CD4-positive, alpha-beta memory T cell (primary cell): ENCODE measurements around the gene PIGU. TPM values are rescaled to one million over a fixed set of nuclear protein-coding genes. Genes with fewer than 3 reads are reported as not detected.

ENCODE experiments used
- CTCF ChIA-PET: fragments of 350-600 bp; sonication (Branson Sonifier 250); formaldehyde crosslinking; loops from one replicate; lab custom pipeline; 2021; ENCODE audit warnings: inconsistent platforms; ENCODE audit not compliant: partially characterized antibody; lab: Charles Lee
- POLR2A ChIA-PET: fragments of 350-600 bp; sonication (Branson Sonifier 250); formaldehyde crosslinking; loops from one replicate; lab custom pipeline; 2021; ENCODE audit not compliant: partially characterized antibody; lab: Charles Lee
- DNase-seq, 5 donors: peaks; one replicate each; pipeline versions ENCODE4 v3.0.0 to v3.0.0-alpha.2; 2020 to 2022; ENCODE audit warnings: mixed read lengths in 1 of 5
- H3K27ac ChIP-seq: one replicate; pipeline ENCODE4 v1.7.0; 2013; ENCODE audit warnings: low read depth, low read length
- H3K27me3 ChIP-seq: 2 replicates; pipeline ENCODE4 v1.7.0; 2013; ENCODE audit warnings: mild to moderate bottlenecking, low read length, moderate library complexity; ENCODE audit not compliant: insufficient read depth
- H3K36me3 ChIP-seq: 2 replicates; pipeline ENCODE4 v1.7.0; 2013; ENCODE audit warnings: mild to moderate bottlenecking, low read length, moderate library complexity; ENCODE audit not compliant: insufficient read depth
- H3K4me1 ChIP-seq: 2 replicates; pipeline ENCODE4 v1.7.0; 2013; ENCODE audit warnings: mild to moderate bottlenecking, low read length, moderate library complexity; ENCODE audit not compliant: insufficient read depth
- H3K4me3 ChIP-seq, 2 donors: one replicate each; pipeline ENCODE4 v1.7.0; 2013; ENCODE audit warnings: low read length in 2 of 2, mild to moderate bottlenecking in 1 of 2
- H3K9me3 ChIP-seq, 2 donors: one replicate each; pipeline ENCODE4 v1.7.0; 2013; ENCODE audit warnings: low read length in 2 of 2, control low read depth in 1 of 2; ENCODE audit not compliant: control insufficient read depth in 1 of 2
- H3K27ac Mint-ChIP-seq, 7 donors: one replicate each; pipeline ENCODE4 v1.8.0; 2020 to 2021; ENCODE audit warnings: mixed read lengths in 7 of 7, mild to moderate bottlenecking in 6 of 7, inconsistent platforms in 3 of 7, moderate library complexity in 3 of 7
- H3K27me3 Mint-ChIP-seq, 2 donors: one replicate each; pipeline ENCODE4 v1.8.0; 2020 to 2021; ENCODE audit warnings: mixed read lengths in 2 of 2
- H3K36me3 Mint-ChIP-seq, 2 donors: one replicate each; pipeline ENCODE4 v1.8.0; 2020 to 2021; ENCODE audit warnings: mixed read lengths in 2 of 2, inconsistent platforms in 1 of 2, mild to moderate bottlenecking in 1 of 2
- H3K4me1 Mint-ChIP-seq, 4 donors: one replicate each; pipeline ENCODE4 v1.8.0; 2020 to 2021; ENCODE audit warnings: mixed read lengths in 4 of 4, mild to moderate bottlenecking in 1 of 4
- H3K4me3 Mint-ChIP-seq, 8 donors: one replicate each; pipeline ENCODE4 v1.8.0; 2020 to 2021; ENCODE audit warnings: mixed read lengths in 8 of 8, mild to moderate bottlenecking in 7 of 8, moderate library complexity in 6 of 8, inconsistent platforms in 3 of 8
- H3K9me3 Mint-ChIP-seq, 8 donors: one replicate each; pipeline ENCODE4 v1.8.0; 2020 to 2021; ENCODE audit warnings: mixed read lengths in 8 of 8, mild to moderate bottlenecking in 5 of 8, inconsistent platforms in 3 of 8, moderate library complexity in 1 of 8
- intact Hi-C: fragments of 100-400 bp; cut with micrococcal nuclease; formaldehyde crosslinking; loops from one replicate; pipeline ENCODE4 v1.15.1; 2023
- polyA plus RNA-seq, 2 donors: library from polyadenylated mRNA; unstranded; fragments of 300-500 nt; fragmentation: Illumina TruSeq; gene quantifications; one replicate each; pipeline ENCODE4 v1.2.3, GENCODE V29; 2021
- total RNA-seq, 2 experiments: library from RNA; stranded (reverse); gene quantifications; one replicate each; pipeline ENCODE4 v1.2.3, GENCODE V29; 2021

The PIGU gene
- total and polyA plus RNA-seq, 4 experiments from 2014 or later: 15.1 to 34.2 (median 21.1) TPM

DNA sequence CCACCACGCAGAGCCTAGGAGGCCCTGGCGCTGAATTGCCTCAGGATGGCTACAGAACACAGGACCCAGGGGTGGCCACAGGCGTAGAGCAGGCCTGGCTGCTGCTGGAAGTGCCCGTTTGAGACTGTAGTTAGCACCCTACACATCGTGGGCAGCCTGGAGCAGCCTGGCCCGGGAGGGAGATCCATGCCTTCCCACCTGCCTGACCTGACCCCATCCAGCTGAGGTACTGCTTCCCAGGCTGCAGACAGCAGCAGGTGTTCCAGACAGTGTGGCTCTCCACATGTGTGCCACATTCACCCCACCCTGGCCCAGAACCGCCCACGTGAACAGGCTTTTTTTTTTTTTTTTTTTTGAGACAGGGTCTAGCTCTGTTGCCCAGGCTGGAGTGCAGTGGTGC, 139.2 kb downstream of the PIGU start:
- peak overlapping the region in 1 of 7 donors; percentile 49 for H3K27ac Mint-ChIP-seq
- no peak for DNase-seq
- intact Hi-C loops: loop anchor here (1.0 kb wide), 2 partner anchors 171 to 232 kb away; no protein-coding TSS in a partner anchor
- no peaks in the 10 kb centered on the region for H3K27me3 Mint-ChIP-seq
- peaks cover 34 to 63% of the 10 kb centered on the region in 2 donors for H3K36me3 Mint-ChIP-seq
- H3K9me3 ChIP-seq: no peaks in the 10 kb centered on the region
- H3K4me3 Mint-ChIP-seq: no peak overlapping the region
- peaks cover 19 to 35% (median 29%) of the 10 kb centered on the region in 4 donors for H3K4me1 Mint-ChIP-seq
- CTCF ChIA-PET: interaction anchor here (0.7 to 10.0 kb wide), 19 partner anchors 8 to 981 kb away, joined by 3 to 148 read pairs (median 4); partner anchors contain the start of genes DYNLRB1, MAP1LC3A and TP53INP2
- no peaks in the 10 kb centered on the region for H3K9me3 Mint-ChIP-seq
- H3K27me3 ChIP-seq: no peaks in the 10 kb centered on the region
- peaks cover 41% of the 10 kb centered on the region for H3K36me3 ChIP-seq
- POLR2A ChIA-PET: interaction anchor here (1.2 to 1.9 kb wide), 2 partner anchors 162 to 232 kb away, joined by 4 to 5 read pairs; no protein-coding TSS in a partner anchor
- H3K4me3 ChIP-seq: no peak overlapping the region
- no peak overlapping the region for H3K27ac ChIP-seq
- H3K4me1 ChIP-seq: peaks cover 29% of the 10 kb centered on the region

DNA sequence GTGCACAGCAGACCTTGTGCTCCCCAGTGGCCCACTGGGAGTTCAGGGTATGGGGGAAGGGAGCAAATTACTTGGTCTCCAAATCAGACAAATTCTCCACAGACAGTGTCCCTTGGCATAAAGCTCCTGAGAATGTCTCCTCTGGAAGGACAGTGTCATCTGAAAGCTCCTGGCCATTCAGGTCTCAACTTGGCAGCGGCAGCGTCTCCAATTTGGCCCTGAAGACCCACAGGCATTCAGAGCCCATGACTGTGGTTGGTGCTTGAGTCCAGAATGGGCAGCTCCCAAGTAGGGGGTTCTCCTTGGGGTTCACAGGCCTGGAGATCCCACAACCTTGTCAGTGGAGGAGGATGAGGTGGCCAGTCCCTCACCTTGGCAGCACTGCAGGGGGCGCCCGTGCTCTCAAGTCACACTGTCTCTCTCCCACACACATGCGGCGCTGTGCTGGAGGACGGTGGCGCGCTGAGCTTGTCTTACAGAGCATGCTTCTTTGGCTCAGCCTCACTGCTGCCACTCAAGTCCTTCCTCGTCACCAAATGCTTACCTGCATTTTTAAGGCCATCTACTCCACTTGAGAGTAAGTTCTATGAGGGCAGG, 140.0 kb downstream of the PIGU start:
- Histone ChIP-seq H3K4me1 (peaks cover 22% of the 10 kb centered on the region), H3K4me3 (no peak overlapping the region), H3K36me3 (peaks cover 47% of the 10 kb centered on the region), H3K9me3 (no peaks in the 10 kb centered on the region), H3K27me3 (no peaks in the 10 kb centered on the region), H3K27ac (no peak overlapping the region)
- H3K27me3 Mint-ChIP-seq: no peaks in the 10 kb centered on the region
- H3K9me3 Mint-ChIP-seq: no peaks in the 10 kb centered on the region
- H3K4me1 Mint-ChIP-seq: peaks cover 17 to 27% (median 24%) of the 10 kb centered on the region in 4 donors
- H3K27ac Mint-ChIP-seq: peak overlapping the region in 4 of 7 donors; percentile 49 to 68 (median 61)
- ChIA-PET POLR2A (interaction anchor here (1.0 to 1.9 kb wide), 3 partner anchors 163 to 233 kb away, joined by 4 to 5 read pairs (median 4); no protein-coding TSS in a partner anchor), CTCF (interaction anchor here (0.7 to 10.0 kb wide), 8 partner anchors 8 to 232 kb away, joined by 3 to 148 read pairs (median 4); partner anchors contain the start of genes DYNLRB1 and TP53INP2)
- H3K4me3 Mint-ChIP-seq: no peak overlapping the region
- peaks cover 34 to 64% of the 10 kb centered on the region in 2 donors for H3K36me3 Mint-ChIP-seq
- peak; percentile 31 to 59 (median 47) for DNase-seq
- intact Hi-C loops: no loop called here

DNA sequence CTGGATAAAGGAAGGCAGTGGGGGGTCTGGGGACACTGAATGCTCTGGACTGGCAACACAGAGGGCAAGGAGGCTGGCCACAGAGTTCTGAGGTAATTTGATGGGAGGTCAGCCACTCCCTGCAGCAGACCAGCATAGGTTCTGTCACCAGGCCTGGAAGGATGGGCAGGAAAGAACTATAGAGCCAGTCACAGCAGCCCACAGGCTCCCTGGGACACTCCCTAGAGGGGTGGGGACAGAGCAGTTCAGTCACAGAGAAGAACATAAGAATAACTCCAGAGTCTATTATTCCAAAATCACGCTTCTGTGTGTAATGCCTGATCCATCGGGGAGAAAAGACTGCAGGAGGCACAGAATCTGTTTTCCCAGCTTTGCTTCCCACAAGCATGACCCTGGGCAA, 141.0 kb downstream of the PIGU start:
- ChIA-PET POLR2A (interaction anchor here (1.0 kb wide), 1 partner anchor 173 kb away, joined by 4 read pairs; no protein-coding TSS in a partner anchor), CTCF (interaction anchor here (0.7 to 10.0 kb wide), 4 partner anchors 9 to 233 kb away, joined by 3 to 148 read pairs (median 31); partner anchors contain the start of gene TP53INP2)

DNA sequence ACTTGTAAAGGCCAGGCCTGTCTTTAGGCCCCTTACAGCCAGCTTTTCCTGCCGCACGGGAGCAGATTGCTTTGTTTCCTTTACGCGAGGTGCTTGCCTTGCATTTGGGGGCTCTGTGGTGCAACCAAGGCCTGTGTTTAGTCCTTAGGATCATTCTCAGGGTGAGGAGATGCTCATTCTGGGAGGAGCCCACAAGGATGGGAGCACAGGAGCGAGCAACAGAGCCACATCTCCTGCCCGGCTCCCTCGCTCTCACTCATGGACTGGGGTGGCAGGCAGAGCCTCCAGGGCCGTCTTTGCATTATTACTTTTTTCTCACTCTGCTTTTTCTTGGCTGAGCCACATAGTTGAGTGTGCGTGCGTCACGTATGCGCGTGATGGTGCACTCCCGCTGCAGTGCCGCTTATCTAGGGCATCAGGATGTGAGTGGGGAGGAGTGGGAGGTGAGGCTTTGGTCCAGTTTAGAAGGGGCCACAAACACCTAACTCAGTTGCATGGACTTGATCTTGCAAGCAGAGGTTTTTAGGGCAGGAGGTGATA, 141.5 kb downstream of the PIGU start:
- Mint-ChIP-seq H3K27me3 (no peaks in the 10 kb centered on the region), H3K36me3 (peaks cover 32 to 64% of the 10 kb centered on the region in 2 donors), H3K9me3 (no peaks in the 10 kb centered on the region), H3K4me1 (peaks cover 11 to 16% (median 15%) of the 10 kb centered on the region in 4 donors), H3K4me3 (no peak overlapping the region), H3K27ac (peak overlapping the region in 2 of 7 donors; percentile 47 to 71)
- DNase-seq: no peak
- H3K4me1 ChIP-seq: peaks cover 6% of the 10 kb centered on the region
- intact Hi-C loops: no loop called here
- H3K4me3 ChIP-seq: no peak overlapping the region
- no peak overlapping the region for H3K27ac ChIP-seq
- ChIA-PET CTCF (interaction anchor here (1.0 to 10.0 kb wide), 3 partner anchors 172 to 178 kb away, joined by 3 to 148 read pairs (median 3); partner anchors contain the start of gene TP53INP2), POLR2A (no interaction called here)
- no peaks in the 10 kb centered on the region for H3K9me3 ChIP-seq
- H3K36me3 ChIP-seq: peaks cover 46% of the 10 kb centered on the region
- H3K27me3 ChIP-seq: no peaks in the 10 kb centered on the region

More for the DNA sequence above, 141.0 kb downstream of the PIGU start:
- no peaks in the 10 kb centered on the region for H3K9me3 Mint-ChIP-seq
- Histone ChIP-seq H3K9me3 (no peaks in the 10 kb centered on the region), H3K4me3 (no peak overlapping the region), H3K36me3 (peaks cover 50% of the 10 kb centered on the region), H3K4me1 (peaks cover 11% of the 10 kb centered on the region), H3K27ac (no peak overlapping the region), H3K27me3 (no peaks in the 10 kb centered on the region)
- peaks cover 12 to 18% (median 17%) of the 10 kb centered on the region in 4 donors for H3K4me1 Mint-ChIP-seq
- intact Hi-C loops: no loop called here
- DNase-seq: no peak
- no peak overlapping the region for H3K4me3 Mint-ChIP-seq
- H3K36me3 Mint-ChIP-seq: peaks cover 34 to 67% of the 10 kb centered on the region in 2 donors
- peak overlapping the region in 3 of 7 donors; percentile 6 to 71 (median 47) for H3K27ac Mint-ChIP-seq
- H3K27me3 Mint-ChIP-seq: no peaks in the 10 kb centered on the region

DNA sequence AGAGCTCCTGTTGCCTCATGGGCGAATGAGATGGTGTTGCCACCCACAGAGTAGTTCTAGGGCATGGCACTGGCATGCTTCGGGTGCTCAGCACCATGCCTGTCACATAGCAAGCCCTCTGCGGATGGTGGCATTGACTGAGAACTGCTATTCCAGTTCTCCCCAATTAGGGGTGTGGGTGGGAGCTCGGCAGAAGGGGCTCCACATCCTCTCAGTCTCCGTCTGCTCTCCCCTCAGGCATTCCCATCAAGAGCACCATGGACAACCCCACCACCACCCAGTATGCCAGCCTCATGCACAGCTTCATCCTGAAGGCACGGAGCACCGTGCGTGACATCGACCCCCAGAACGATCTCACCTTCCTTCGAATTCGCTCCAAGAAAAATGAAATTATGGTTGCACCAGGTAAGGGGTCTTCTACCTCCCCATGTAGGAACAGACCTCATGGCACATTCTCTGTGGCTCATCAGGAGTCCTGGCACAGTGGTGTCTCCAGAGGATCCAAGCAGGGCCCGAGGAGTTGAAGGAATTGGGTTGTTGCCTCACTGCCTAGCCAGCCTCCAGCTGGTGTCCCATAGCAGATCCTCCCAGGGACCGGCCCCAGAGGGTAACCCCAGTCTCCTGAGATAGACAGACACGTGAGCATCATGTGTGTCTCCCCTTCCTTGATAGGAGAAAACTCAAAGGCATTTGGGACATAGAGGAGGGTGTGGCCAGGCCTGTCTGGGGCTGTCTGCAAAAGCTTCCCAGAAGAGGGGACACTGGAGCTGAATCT, 142.3 kb downstream of the PIGU start:
- H3K9me3 ChIP-seq: no peaks in the 10 kb centered on the region
- Mint-ChIP-seq H3K27ac (peak overlapping the region in 3 of 7 donors; percentile 42 to 53 (median 47)), H3K27me3 (no peaks in the 10 kb centered on the region), H3K36me3 (peaks cover 30 to 64% of the 10 kb centered on the region in 2 donors), H3K4me1 (peaks cover 9 to 13% (median 11%) of the 10 kb centered on the region in 4 donors), H3K9me3 (no peaks in the 10 kb centered on the region), H3K4me3 (no peak overlapping the region)
- no peak overlapping the region for H3K4me3 ChIP-seq
- intact Hi-C loops: no loop called here
- DNase-seq: no peak
- H3K4me1 ChIP-seq: no peaks in the 10 kb centered on the region
- no peak overlapping the region for H3K27ac ChIP-seq
- ChIA-PET POLR2A (interaction anchor here (0.6 kb wide), 1 partner anchor 20 kb away, joined by 3 read pairs; no protein-coding TSS in a partner anchor), CTCF (interaction anchor here (1.0 to 1.1 kb wide), 2 partner anchors 173 to 179 kb away, joined by 3 read pairs; no protein-coding TSS in a partner anchor)
- peaks cover 51% of the 10 kb centered on the region for H3K36me3 ChIP-seq
- H3K27me3 ChIP-seq: no peaks in the 10 kb centered on the region

DNA sequence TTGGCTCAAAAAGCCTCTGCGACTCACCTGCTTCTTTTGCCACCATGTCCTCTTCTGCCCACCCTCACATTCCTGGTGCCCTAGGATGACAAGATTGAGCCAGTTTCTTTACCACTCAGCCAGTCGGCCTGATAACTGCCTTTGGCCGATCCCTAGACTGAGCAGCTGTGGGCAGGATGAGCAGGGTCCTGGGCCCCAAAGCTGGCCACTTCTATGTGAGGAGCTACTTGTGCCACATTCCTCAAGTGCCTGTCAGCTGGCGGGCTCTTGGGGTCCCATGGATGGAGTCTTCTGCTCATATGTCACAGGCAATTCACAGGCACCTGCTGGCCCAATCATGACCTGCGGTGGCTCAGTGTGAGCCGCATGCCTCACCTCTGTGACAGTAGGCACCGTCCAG, 144.1 kb downstream of the PIGU start:
- intact Hi-C loops: no loop called here

More for the DNA sequence above, 144.1 kb downstream of the PIGU start:
- Histone ChIP-seq H3K9me3 (no peaks in the 10 kb centered on the region), H3K4me1 (no peaks in the 10 kb centered on the region), H3K27me3 (no peaks in the 10 kb centered on the region), H3K4me3 (no peak overlapping the region), H3K27ac (no peak overlapping the region), H3K36me3 (peaks cover 61% of the 10 kb centered on the region)
- POLR2A ChIA-PET: no interaction called here
- Mint-ChIP-seq H3K4me3 (no peak overlapping the region), H3K27me3 (no peaks in the 10 kb centered on the region), H3K27ac (no peak overlapping the region), H3K4me1 (peaks cover 8 to 13% (median 10%) of the 10 kb centered on the region in 4 donors), H3K36me3 (peaks cover 36 to 69% of the 10 kb centered on the region in 2 donors), H3K9me3 (no peaks in the 10 kb centered on the region)
- CTCF ChIA-PET: interaction anchor here (1.0 to 1.4 kb wide), 2 partner anchors 175 to 219 kb away, joined by 3 to 4 read pairs; no protein-coding TSS in a partner anchor
- no peak for DNase-seq
